Glutamatergic neuron (in vitro differentiated cells): Measurements from ENCODE around the gene PYGB. TPM values are rescaled to one million over a fixed set of nuclear protein-coding genes. Genes with fewer than 3 reads are reported as not detected.
"Not testable (repeated sequence)": the region's sequence is repeated elsewhere in the genome, so short reads cannot be mapped to it uniquely, and the experiment has no call there.

ENCODE experiments used
- DNase-seq: peaks from one replicate; pipeline ENCODE4 v3.0.0; 2022
- H3K27ac Mint-ChIP-seq: one replicate; pipeline ENCODE4 v1.8.0; 2020; ENCODE audit warnings: mild to moderate bottlenecking, mixed read lengths, inconsistent platforms; ENCODE audit not compliant: unreplicated experiment
- H3K27me3 Mint-ChIP-seq: one replicate; pipeline ENCODE4 v1.8.0; 2020; ENCODE audit warnings: mild to moderate bottlenecking, moderate library complexity, mixed read lengths, inconsistent platforms; ENCODE audit not compliant: unreplicated experiment
- H3K36me3 Mint-ChIP-seq: one replicate; pipeline ENCODE4 v1.8.0; 2020; ENCODE audit warnings: mild to moderate bottlenecking, mixed read lengths, inconsistent platforms; ENCODE audit not compliant: unreplicated experiment
- H3K4me1 Mint-ChIP-seq: one replicate; pipeline ENCODE4 v1.8.0; 2020; ENCODE audit warnings: mild to moderate bottlenecking, low read depth, mixed read lengths, inconsistent platforms; ENCODE audit not compliant: unreplicated experiment
- H3K4me3 Mint-ChIP-seq: one replicate; pipeline ENCODE4 v1.8.0; 2020; ENCODE audit warnings: mild to moderate bottlenecking, mixed read lengths, inconsistent platforms; ENCODE audit not compliant: unreplicated experiment
- H3K9me3 Mint-ChIP-seq: one replicate; pipeline ENCODE4 v1.8.0; 2020; ENCODE audit warnings: mild to moderate bottlenecking, moderate library complexity, mixed read lengths, inconsistent platforms; ENCODE audit not compliant: unreplicated experiment
- CTCF ChIP-seq: fragments of 200-600 bp; sonication (generic); IDR thresholded peaks from one replicate; pipeline ENCODE4 v1.5.0; 2021; ENCODE audit not compliant: partially characterized antibody, unreplicated experiment
- total RNA-seq: library from RNA; stranded (reverse); fragmentation: NEBNext Ultra II Directional; extraction: Animal tissue kit (Norgen Biotek cat#: 25700); gene quantifications from one replicate; pipeline ENCODE4 v1.2.1, GENCODE V29; 2021; ENCODE audit not compliant: unreplicated experiment

The PYGB gene
- total RNA-seq, 1 donor from 2014 or later = 295 TPM

- Mint-ChIP-seq H3K27ac (peak overlapping the region; percentile 93), H3K4me3 (peak overlapping the region; percentile 17), H3K4me1 (peaks cover 52% of the 10 kb centered on the region), H3K27me3 (peaks cover 18% of the 10 kb centered on the region), H3K9me3 (peaks cover 29% of the 10 kb centered on the region), H3K36me3 (no peaks in the 10 kb centered on the region)
- DNase-seq = no peak
- no peak for TF ChIP-seq CTCF
Measured at GRCh38 chr20:25237610-25238318, 10.1 kb upstream of the PYGB start.

GRCh38 chr20:25238319-25239037 is 9.4 kb upstream of the PYGB start:
- Mint-ChIP-seq H3K9me3 (peaks cover 29% of the 10 kb centered on the region), H3K27me3 (peaks cover 18% of the 10 kb centered on the region), H3K36me3 (no peaks in the 10 kb centered on the region), H3K4me3 (peak overlapping the region; percentile 44), H3K4me1 (peaks cover 56% of the 10 kb centered on the region), H3K27ac (peak overlapping the region; percentile 93)
- no peak for DNase-seq
- no peak for TF ChIP-seq CTCF

- Mint-ChIP-seq H3K27ac (peak overlapping the region; percentile 59), H3K27me3 (peaks cover 16% of the 10 kb centered on the region), H3K36me3 (no peaks in the 10 kb centered on the region), H3K4me3 (no peak overlapping the region), H3K9me3 (peaks cover 31% of the 10 kb centered on the region), H3K4me1 (peaks cover 49% of the 10 kb centered on the region)
- TF ChIP-seq CTCF = no peak
- no peak for DNase-seq
Measured at GRCh38 chr20:25239387-25240370, 8.2 kb upstream of the PYGB start.

- Mint-ChIP-seq H3K27ac (peak overlapping the region; percentile 98), H3K27me3 (peaks cover 21% of the 10 kb centered on the region), H3K4me3 (peak overlapping the region; percentile 79), H3K9me3 (peaks cover 33% of the 10 kb centered on the region), H3K4me1 (peaks cover 53% of the 10 kb centered on the region)
- H3K36me3 Mint-ChIP-seq, DNase-seq: not testable (repeated sequence)
Measured at GRCh38 chr20:25240851-25241658, 6.8 kb upstream of the PYGB start.

GRCh38 chr20:25241659-25241955 is 6.3 kb upstream of the PYGB start:
- H3K9me3 Mint-ChIP-seq = peaks cover 33% of the 10 kb centered on the region
- H3K4me3 Mint-ChIP-seq = peak overlapping the region; percentile 79
- H3K36me3 Mint-ChIP-seq, DNase-seq: not testable (repeated sequence)
- peaks cover 58% of the 10 kb centered on the region for H3K4me1 Mint-ChIP-seq
- H3K27ac Mint-ChIP-seq = peak overlapping the region; percentile 98
- peaks cover 23% of the 10 kb centered on the region for H3K27me3 Mint-ChIP-seq
